AG04449 (cell line): ENCODE data around the gene IP6K3.

Experiments
- CTCF ChIA-PET: fragments of 350-600 bp; formaldehyde crosslinking; extraction: SDS; loops from one replicate; lab custom pipeline; 2021; ENCODE audit warnings: antibody characterized with exemption; lab: Yijun Ruan, JAX
- POLR2A ChIA-PET: fragments of 400-600, 350-600 bp; formaldehyde crosslinking; extraction: SDS; loops from one replicate; lab custom pipeline; 2020; ENCODE audit warnings: antibody characterized with exemption, inconsistent platforms; lab: Yijun Ruan, JAX
- DNase-seq: peaks from one replicate; pipeline ENCODE4 v3.0.0-alpha.2; 2010; ENCODE audit warnings: low read depth, low spot score
- H3K4me3 ChIP-seq: 2 replicates; pipeline ENCODE4 v1.5.1; 2011; ENCODE audit warnings: low read depth, mild to moderate bottlenecking, control low read depth, low read length
- TF ChIP-seq, protein P1 (sequence below): IDR thresholded peaks from one replicate; pipeline ENCODE4 v1.5.1; 2011; ENCODE audit warnings: mild to moderate bottlenecking, moderate library complexity, low read length, control low read depth, inconsistent platforms; ENCODE audit not compliant: insufficient read depth; ENCODE audit errors: missing control alignments

IP6K3 gene

DNA sequence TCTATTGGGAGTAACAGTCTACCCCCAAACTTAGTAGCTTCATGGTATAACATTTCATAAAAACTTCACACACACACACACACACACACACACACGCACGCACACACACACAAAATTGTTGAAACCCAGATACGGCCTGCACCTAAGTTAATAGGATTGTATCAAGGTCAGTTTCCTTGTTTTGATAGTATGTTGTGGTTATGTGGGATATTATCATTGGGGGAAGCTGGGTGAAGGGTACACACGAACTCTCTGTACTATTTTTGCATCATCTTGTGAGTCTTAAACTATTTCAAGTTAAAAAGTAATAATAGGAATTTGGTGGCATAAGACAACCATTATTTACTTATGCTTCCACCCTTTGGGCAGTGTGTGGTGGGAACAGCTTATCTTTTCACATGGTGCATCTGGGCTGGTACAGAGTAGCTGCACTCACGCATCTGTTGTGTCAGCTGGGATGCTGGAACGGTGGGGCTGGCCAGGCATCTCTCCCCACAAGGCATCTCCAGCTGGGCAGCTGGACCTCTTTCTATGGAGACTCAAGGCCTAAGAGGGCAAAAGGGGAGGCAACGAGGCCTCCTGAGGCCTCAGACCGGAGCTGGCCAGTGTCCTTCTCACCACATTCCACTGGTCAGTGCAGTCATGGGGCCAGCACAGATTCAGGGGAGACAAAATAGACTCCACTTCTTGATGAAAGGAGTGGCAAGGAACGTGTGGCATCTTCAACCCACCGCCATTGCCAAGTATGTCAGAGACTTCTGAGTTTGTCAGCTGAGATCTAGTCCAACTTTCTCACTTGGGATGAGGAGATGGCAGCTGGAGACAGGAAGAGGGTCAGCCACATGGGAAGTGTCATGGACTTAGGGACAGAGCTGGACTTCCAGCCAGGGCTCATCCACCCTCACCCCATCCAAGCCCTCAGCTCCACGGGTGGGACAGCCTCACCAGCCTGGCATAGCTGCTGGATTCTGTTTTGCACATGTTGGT, 20.5 kb upstream of the IP6K3 start:
- DNase-seq = no peak
- H3K4me3 ChIP-seq = no peak overlapping the region
- POLR2A ChIA-PET = no interaction called here
- TF ChIP-seq, protein P1, sequence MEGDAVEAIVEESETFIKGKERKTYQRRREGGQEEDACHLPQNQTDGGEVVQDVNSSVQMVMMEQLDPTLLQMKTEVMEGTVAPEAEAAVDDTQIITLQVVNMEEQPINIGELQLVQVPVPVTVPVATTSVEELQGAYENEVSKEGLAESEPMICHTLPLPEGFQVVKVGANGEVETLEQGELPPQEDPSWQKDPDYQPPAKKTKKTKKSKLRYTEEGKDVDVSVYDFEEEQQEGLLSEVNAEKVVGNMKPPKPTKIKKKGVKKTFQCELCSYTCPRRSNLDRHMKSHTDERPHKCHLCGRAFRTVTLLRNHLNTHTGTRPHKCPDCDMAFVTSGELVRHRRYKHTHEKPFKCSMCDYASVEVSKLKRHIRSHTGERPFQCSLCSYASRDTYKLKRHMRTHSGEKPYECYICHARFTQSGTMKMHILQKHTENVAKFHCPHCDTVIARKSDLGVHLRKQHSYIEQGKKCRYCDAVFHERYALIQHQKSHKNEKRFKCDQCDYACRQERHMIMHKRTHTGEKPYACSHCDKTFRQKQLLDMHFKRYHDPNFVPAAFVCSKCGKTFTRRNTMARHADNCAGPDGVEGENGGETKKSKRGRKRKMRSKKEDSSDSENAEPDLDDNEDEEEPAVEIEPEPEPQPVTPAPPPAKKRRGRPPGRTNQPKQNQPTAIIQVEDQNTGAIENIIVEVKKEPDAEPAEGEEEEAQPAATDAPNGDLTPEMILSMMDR = no peak
- CTCF ChIA-PET = interaction anchor here (1.1 to 23.3 kb wide), 28 partner anchors 8 to 396 kb away, joined by 3 to 584 read pairs (median 6); partner anchors contain the start of genes IP6K3, LEMD2 and UQCC2

DNA sequence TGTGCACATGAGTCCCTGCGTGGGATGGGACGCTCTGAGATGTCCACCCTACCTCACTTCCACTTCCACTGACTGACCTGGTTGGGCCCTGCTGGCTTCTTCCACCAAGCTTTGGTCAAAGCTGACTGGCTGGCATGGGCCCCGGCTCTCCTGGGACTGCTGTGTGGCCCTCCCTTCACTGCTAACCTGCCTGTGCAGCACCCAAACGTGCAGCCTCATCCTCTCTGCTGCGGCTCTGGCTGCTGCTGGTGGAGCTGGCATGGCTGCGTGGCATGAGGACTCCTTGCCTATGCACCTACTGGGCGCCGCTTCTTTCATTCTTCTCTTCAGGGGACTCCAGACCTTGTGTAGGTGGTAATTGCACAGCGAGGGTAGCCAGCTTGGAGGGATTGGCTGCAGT, 18.7 kb upstream of the IP6K3 start:
- no peak overlapping the region for H3K4me3 ChIP-seq
- no peak for DNase-seq
- TF ChIP-seq, protein P1 = no peak
- ChIA-PET CTCF (interaction anchor here (4.6 to 23.3 kb wide), 3 partner anchors 18 to 179 kb away, joined by 41 to 584 read pairs (median 231); partner anchors contain the start of genes IP6K3 and LEMD2), POLR2A (no interaction called here)

DNA sequence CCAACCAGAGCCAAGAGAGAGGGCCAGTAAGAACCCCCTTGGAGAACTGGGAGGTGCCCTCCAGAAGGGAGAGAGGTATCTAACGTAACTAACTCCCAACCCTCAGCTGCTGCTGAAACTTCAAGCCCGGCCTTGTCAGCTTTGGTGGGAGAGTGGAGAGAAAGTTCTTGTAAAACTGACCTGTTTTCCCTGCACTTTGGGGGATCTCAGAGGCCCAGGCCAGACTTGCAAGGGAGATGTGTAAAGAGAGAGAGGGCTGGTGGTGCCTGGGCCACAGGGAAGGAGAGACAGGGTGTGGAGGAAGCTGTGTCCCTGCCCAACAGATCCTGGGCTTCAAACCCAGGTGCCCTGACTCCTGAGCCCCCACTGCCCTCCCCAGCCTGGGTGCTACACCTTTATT, 17.3 kb upstream of the IP6K3 start:
- TF ChIP-seq, protein P1 = no peak
- CTCF ChIA-PET = interaction anchor here (0.6 to 23.3 kb wide), 9 partner anchors 15 to 264 kb away, joined by 3 to 584 read pairs (median 3); partner anchors contain the start of gene IP6K3
- POLR2A ChIA-PET = no interaction called here
- DNase-seq = no peak
- no peak overlapping the region for H3K4me3 ChIP-seq

GRCh38 chr6:33763483-33763882, 16.8 kb upstream of the IP6K3 start:
- DNase-seq = no peak
- TF ChIP-seq, protein P1 = no peak
- POLR2A ChIA-PET = no interaction called here
- H3K4me3 ChIP-seq = no peak overlapping the region
- CTCF ChIA-PET = interaction anchor here (1.0 to 23.3 kb wide), 10 partner anchors 8 to 184 kb away, joined by 3 to 584 read pairs (median 4); partner anchors contain the start of gene IP6K3

GRCh38 chr6:33762713-33763112, 16.0 kb upstream of the IP6K3 start:
- POLR2A ChIA-PET = interaction anchor here (1.3 kb wide), 1 partner anchor 12 kb away, joined by 4 read pairs; no protein-coding TSS in a partner anchor
- CTCF ChIA-PET = interaction anchor here (0.8 to 23.3 kb wide), 14 partner anchors 9 to 393 kb away, joined by 3 to 584 read pairs (median 6); partner anchors contain the start of genes IP6K3 and UQCC2
- DNase-seq = no peak
- no peak overlapping the region for H3K4me3 ChIP-seq
- TF ChIP-seq, protein P1 = no peak
